OCI-LY7 (cell line): ENCODE data around the gene CTDNEP1.

Experiments used
- EZH2phosphoT487 ChIP-seq: fragments of 200-600 bp; sonication (generic); IDR thresholded peaks from 2 replicates; pipeline ENCODE4 v1.6.1; 2018; ENCODE audit warnings: low read depth, borderline replicate concordance, mild to moderate bottlenecking, mixed run types, antibody characterized with exemption, low read length, moderate library complexity, mixed read lengths
- TF ChIP-seq, protein P1 (sequence below): fragments of 200-600 bp; sonication (generic); conservative IDR thresholded peaks from 2 replicates; pipeline ENCODE4 v1.5.1; 2014; ENCODE audit warnings: mild to moderate bottlenecking, antibody characterized with exemption, low read length, moderate library complexity, mixed read lengths

DNA sequence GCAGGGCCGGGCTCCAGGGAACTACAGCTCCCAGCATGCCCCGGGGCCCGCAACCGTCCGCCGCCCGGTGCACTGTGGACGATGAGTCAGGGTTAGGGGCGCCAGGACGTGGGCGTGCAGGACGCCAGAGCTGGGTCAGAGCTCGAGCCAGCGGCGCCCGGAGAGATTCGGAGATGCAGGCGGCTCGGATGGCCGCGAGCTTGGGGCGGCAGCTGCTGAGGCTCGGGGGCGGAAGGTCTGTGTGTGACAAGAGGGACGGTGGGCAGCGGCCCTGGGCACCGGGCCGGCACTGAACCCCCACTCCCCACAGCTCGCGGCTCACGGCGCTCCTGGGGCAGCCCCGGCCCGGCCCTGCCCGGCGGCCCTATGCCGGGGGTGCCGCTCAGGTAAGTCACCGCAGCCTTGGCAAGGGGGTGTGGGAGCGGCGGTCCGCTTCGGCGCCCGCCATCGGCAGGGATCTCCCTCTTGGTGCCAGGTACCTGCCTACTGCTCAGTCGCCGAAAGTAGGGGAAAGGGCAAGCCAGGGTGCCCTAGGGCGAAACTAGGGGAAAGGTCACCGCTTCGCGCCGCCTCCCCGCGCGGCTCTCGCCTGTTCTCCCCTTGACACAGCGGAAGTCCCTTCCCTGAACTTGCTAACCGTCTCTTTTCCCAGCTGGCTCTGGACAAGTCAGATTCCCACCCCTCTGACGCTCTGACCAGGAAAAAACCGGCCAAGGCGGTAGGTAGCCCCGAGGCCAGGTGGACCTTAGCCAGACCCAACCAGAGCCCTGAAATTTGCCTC lies 31.5 kb downstream of the CTDNEP1 start, which contains the start of the genes ACADVL and DLG4:
- TF ChIP-seq, protein P1, sequence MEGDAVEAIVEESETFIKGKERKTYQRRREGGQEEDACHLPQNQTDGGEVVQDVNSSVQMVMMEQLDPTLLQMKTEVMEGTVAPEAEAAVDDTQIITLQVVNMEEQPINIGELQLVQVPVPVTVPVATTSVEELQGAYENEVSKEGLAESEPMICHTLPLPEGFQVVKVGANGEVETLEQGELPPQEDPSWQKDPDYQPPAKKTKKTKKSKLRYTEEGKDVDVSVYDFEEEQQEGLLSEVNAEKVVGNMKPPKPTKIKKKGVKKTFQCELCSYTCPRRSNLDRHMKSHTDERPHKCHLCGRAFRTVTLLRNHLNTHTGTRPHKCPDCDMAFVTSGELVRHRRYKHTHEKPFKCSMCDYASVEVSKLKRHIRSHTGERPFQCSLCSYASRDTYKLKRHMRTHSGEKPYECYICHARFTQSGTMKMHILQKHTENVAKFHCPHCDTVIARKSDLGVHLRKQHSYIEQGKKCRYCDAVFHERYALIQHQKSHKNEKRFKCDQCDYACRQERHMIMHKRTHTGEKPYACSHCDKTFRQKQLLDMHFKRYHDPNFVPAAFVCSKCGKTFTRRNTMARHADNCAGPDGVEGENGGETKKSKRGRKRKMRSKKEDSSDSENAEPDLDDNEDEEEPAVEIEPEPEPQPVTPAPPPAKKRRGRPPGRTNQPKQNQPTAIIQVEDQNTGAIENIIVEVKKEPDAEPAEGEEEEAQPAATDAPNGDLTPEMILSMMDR = no peak
- no peak for TF ChIP-seq EZH2phosphoT487
